Neuronal stem cell (in vitro differentiated cells): ENCODE data around the gene IQCF2.

ENCODE experiments used
- DNase-seq: peaks from one replicate; pipeline ENCODE4 v3.0.0-alpha.2; 2013; ENCODE audit warnings: low spot score
- H2AFZ ChIP-seq: one replicate; pipeline ENCODE4 v1.6.1; 2013; ENCODE audit warnings: mild to moderate bottlenecking, low read length, inconsistent platforms
- H2AK5ac ChIP-seq: 2 replicates; pipeline ENCODE4 v1.6.1; 2013; ENCODE audit warnings: low read depth, mild to moderate bottlenecking, inconsistent platforms, low read length, moderate library complexity, mixed read lengths
- H2BK120ac ChIP-seq: 2 replicates; pipeline ENCODE4 v1.6.1; 2013; ENCODE audit warnings: low read depth, mild to moderate bottlenecking, inconsistent platforms, low read length, moderate library complexity, mixed read lengths
- H2BK12ac ChIP-seq: one replicate; pipeline ENCODE4 v1.6.1; 2013; ENCODE audit warnings: low read length, inconsistent platforms
- H2BK15ac ChIP-seq: 2 replicates; pipeline ENCODE4 v1.6.1; 2013; ENCODE audit warnings: mild to moderate bottlenecking, low read length, inconsistent platforms, mixed read lengths
- H2BK5ac ChIP-seq: one replicate; pipeline ENCODE4 v1.6.1; 2013; ENCODE audit warnings: inconsistent platforms, mild to moderate bottlenecking, low read length, moderate library complexity
- H3K14ac ChIP-seq: one replicate; pipeline ENCODE4 v1.6.1; 2013; ENCODE audit warnings: low read length, inconsistent platforms
- H3K18ac ChIP-seq: 2 replicates; pipeline ENCODE4 v1.6.1; 2013; ENCODE audit warnings: low read length, inconsistent platforms
- H3K23ac ChIP-seq: 2 replicates; pipeline ENCODE4 v1.6.1; 2013; ENCODE audit warnings: low read depth, mild to moderate bottlenecking, mixed read lengths, low read length, inconsistent platforms; ENCODE audit not compliant: poor library complexity
- H3K27ac ChIP-seq: replicated peaks from 3 replicates; pipeline ENCODE4 v1.5.1; 2013; ENCODE audit warnings: low read length, inconsistent platforms
- H3K27me3 ChIP-seq, 3 experiments: 2 replicates each; pipeline ENCODE4 v1.6.1; 2013; ENCODE audit warnings: low read length in 3 of 3, mild to moderate bottlenecking in 2 of 3, inconsistent platforms in 1 of 3, low read depth in 1 of 3, mixed read lengths in 1 of 3, moderate library complexity in 1 of 3; ENCODE audit not compliant: control insufficient read depth in 3 of 3, insufficient read depth in 3 of 3
- H3K36me3 ChIP-seq, 2 donors: replicated peaks in 1 of 2; 2 replicates each; pipeline ENCODE4 v1.6.1; 2013; ENCODE audit warnings: low read length in 2 of 2; ENCODE audit not compliant: control insufficient read depth in 2 of 2, insufficient read depth in 2 of 2
- H3K4ac ChIP-seq: 2 replicates; pipeline ENCODE4 v1.6.1; 2013; ENCODE audit warnings: inconsistent platforms, mild to moderate bottlenecking, low read length, moderate library complexity
- H3K4me1 ChIP-seq, 2 donors: 1 replicate in 1 of 2; 2 replicates in 1 of 2; pipeline ENCODE4 v1.6.1; 2013; ENCODE audit warnings: low read length in 2 of 2, low read depth in 1 of 2; ENCODE audit not compliant: control insufficient read depth in 2 of 2, insufficient read depth in 1 of 2
- H3K4me2 ChIP-seq: one replicate; pipeline ENCODE4 v1.6.1; 2013; ENCODE audit warnings: mild to moderate bottlenecking, low read length, inconsistent platforms; ENCODE audit not compliant: insufficient read depth, poor library complexity, severe bottlenecking
- H3K4me3 ChIP-seq, 2 donors: 2 replicates each; pipeline ENCODE4 v1.5.1; 2013; ENCODE audit warnings: low read length in 2 of 2, mild to moderate bottlenecking in 2 of 2, inconsistent platforms in 1 of 2, moderate library complexity in 1 of 2
- H3K79me1 ChIP-seq: one replicate; pipeline ENCODE4 v1.6.1; 2013; ENCODE audit warnings: low read depth, mild to moderate bottlenecking, inconsistent platforms, low read length, moderate library complexity
- H3K9ac ChIP-seq: one replicate; pipeline ENCODE4 v1.6.1; 2013; ENCODE audit warnings: mild to moderate bottlenecking, low read depth, low read length, inconsistent platforms; ENCODE audit not compliant: poor library complexity
- H3K9me3 ChIP-seq, 2 donors: replicated peaks in 1 of 2; 2 replicates each; pipeline versions ENCODE3 to v1.6.1; 2013; ENCODE audit warnings: low read length in 2 of 2, mild to moderate bottlenecking in 2 of 2, inconsistent platforms in 1 of 2, low read depth in 1 of 2, mixed read lengths in 1 of 2, moderate library complexity in 1 of 2; ENCODE audit not compliant: control insufficient read depth in 2 of 2, insufficient read depth in 1 of 2
- H4K8ac ChIP-seq: one replicate; pipeline ENCODE4 v1.6.1; 2013; ENCODE audit warnings: low read depth, mild to moderate bottlenecking, inconsistent platforms, low read length, moderate library complexity
- H4K91ac ChIP-seq: one replicate; pipeline ENCODE4 v1.6.1; 2013; ENCODE audit warnings: low read length, low read depth, mild to moderate bottlenecking, inconsistent platforms; ENCODE audit not compliant: poor library complexity
- WGBS, 2 donors: extraction: QIAGEN DNeasy Blood & Tissue Kit; methylation state at CpG; one replicate each; pipeline ENCODE4 v1.1.7; 2013; ENCODE audit warnings: missing lambda C conversion rate in 2 of 2, mixed read lengths in 1 of 2; ENCODE audit not compliant: insufficient read length in 2 of 2, insufficient replicate concordance in 1 of 2; ENCODE audit errors: extremely low coverage in 2 of 2; 5-methylcytosine and 5-hydroxymethylcytosine counted together

The IQCF2 gene

GRCh38 chr3:51874889-51875288, 13.5 kb downstream of the IQCF2 start:
- no peak for DNase-seq
- Histone ChIP-seq H3K79me1 (no peaks in the 10 kb centered on the region), H3K36me3 (no peaks in the 10 kb centered on the region), H3K14ac (no peak overlapping the region), H3K4me1 (peaks cover 0 to 2% of the 10 kb centered on the region in 2 donors), H3K27me3 (peaks cover 0 to 7% (median 0%) of the 10 kb centered on the region in 3 experiments), H3K9me3 (no peaks in the 10 kb centered on the region), H3K4me3 (no peak overlapping the region), H4K91ac (no peak overlapping the region), H3K18ac (no peak overlapping the region), H2BK12ac (no peak overlapping the region), H2AFZ (no peak overlapping the region), H3K4ac (no peak overlapping the region), H2BK15ac (no peak overlapping the region), H3K23ac (no peak overlapping the region), H3K27ac (no peak overlapping the region), H2BK5ac (no peak overlapping the region), H4K8ac (no peak overlapping the region), H3K4me2 (no peak overlapping the region), H3K9ac (no peak overlapping the region), H2BK120ac (no peak overlapping the region), H2AK5ac (no peak overlapping the region)
- WGBS, 2 donors: no CpG with 5 or more reads among the region's 4 CpGs

- no peaks in the 10 kb centered on the region for H3K79me1 ChIP-seq
- peaks cover 0 to 2% of the 10 kb centered on the region in 2 donors for H3K4me1 ChIP-seq
- no peak within 1 kb of the TSS for H3K4me3 ChIP-seq
- no peak within 1 kb of the TSS for H2BK12ac ChIP-seq
- WGBS, 2 donors: no CpG with 5 or more reads among the region's 4 CpGs
- no peak for DNase-seq
- no peaks in the 10 kb centered on the region for H3K36me3 ChIP-seq
- H3K27me3 ChIP-seq: peaks cover 0 to 7% (median 0%) of the 10 kb centered on the region in 3 experiments
- no peak within 1 kb of the TSS for H2AK5ac ChIP-seq
- H3K4ac ChIP-seq: no peak within 1 kb of the TSS
- no peak within 1 kb of the TSS for H4K91ac ChIP-seq
- no peak within 1 kb of the TSS for H3K14ac ChIP-seq
- no peak within 1 kb of the TSS for H4K8ac ChIP-seq
- H3K4me2 ChIP-seq: no peak within 1 kb of the TSS
- no peak within 1 kb of the TSS for H3K9ac ChIP-seq
- no peak within 1 kb of the TSS for H3K23ac ChIP-seq
- no peak within 1 kb of the TSS for H2BK5ac ChIP-seq
- no peak within 1 kb of the TSS for H2BK120ac ChIP-seq
- H3K27ac ChIP-seq: no peak within 1 kb of the TSS
- H2BK15ac ChIP-seq: no peak within 1 kb of the TSS
- no peak within 1 kb of the TSS for H3K18ac ChIP-seq
- no peak within 1 kb of the TSS for H2AFZ ChIP-seq
- H3K9me3 ChIP-seq: no peaks in the 10 kb centered on the region
Measured at GRCh38 chr3:51875501-51875900, 14.1 kb downstream of the IQCF2 start, which contains the start of gene IQCF5. Gene IQCF5, minus strand, starts transcription at chr3:51875601. Its CDS starts 70 bp downstream, at chr3:51875531.

DNA sequence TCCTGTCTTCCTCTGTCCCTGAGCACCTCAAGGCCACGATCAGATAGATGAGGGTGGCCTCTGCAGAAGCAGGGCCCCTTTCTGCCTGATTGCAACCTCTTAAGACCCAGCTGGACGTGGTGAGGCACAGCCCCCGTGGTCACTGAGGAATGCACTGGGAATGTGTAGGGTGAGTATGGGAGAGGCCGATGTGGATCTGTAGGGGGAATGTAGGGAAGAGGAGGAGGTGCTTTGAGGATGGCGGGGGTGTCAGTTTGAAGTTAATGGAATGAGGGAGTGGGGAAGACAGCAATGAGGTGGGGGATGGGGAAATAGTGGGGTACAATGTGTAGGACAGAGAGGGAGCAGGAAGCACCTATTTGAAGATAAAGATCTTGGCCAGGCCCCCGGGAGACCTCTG, 14.8 kb downstream of the IQCF2 start:
- no peak overlapping the region for H2BK15ac ChIP-seq
- H2AK5ac ChIP-seq: no peak overlapping the region
- H3K9me3 ChIP-seq: no peaks in the 10 kb centered on the region
- H2BK12ac ChIP-seq: no peak overlapping the region
- no peak overlapping the region for H3K4me3 ChIP-seq
- no peak overlapping the region for H3K9ac ChIP-seq
- H3K79me1 ChIP-seq: no peaks in the 10 kb centered on the region
- WGBS, 2 donors: 100% methylated on average over 1 of the region's 6 CpGs; no CpG with 5 or more reads in 1 of the 2 donors
- H3K4me2 ChIP-seq: no peak overlapping the region
- peaks cover 0 to 2% of the 10 kb centered on the region in 2 donors for H3K4me1 ChIP-seq
- H4K91ac ChIP-seq: no peak overlapping the region
- H3K27me3 ChIP-seq: peaks cover 0 to 7% (median 0%) of the 10 kb centered on the region in 3 experiments
- no peak overlapping the region for H4K8ac ChIP-seq
- H2BK120ac ChIP-seq: no peak overlapping the region
- no peak overlapping the region for H2BK5ac ChIP-seq
- H3K23ac ChIP-seq: no peak overlapping the region
- DNase-seq: no peak
- H3K18ac ChIP-seq: no peak overlapping the region
- no peak overlapping the region for H3K14ac ChIP-seq
- no peak overlapping the region for H3K4ac ChIP-seq
- H3K36me3 ChIP-seq: no peaks in the 10 kb centered on the region
- no peak overlapping the region for H2AFZ ChIP-seq
- no peak overlapping the region for H3K27ac ChIP-seq

DNA sequence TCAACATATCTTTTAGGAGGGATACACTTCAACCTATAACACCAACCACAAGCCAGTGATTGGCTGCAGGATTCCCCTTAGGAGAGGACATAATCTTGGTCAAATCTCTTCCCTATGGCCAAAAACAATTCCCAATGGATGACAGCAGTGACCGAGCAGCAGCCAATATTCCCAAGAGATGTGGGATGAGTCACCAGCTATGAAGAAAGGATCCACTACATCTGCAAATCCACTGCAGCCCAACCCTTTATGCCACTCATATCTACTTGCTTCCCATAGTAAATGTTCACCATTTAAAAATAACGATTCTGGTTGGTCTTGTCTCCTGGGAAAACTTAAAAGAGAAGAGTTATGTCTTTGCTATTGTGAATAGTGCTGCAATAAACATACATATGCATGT, 18.5 kb downstream of the IQCF2 start:
- no peak overlapping the region for H3K4me2 ChIP-seq
- no peak overlapping the region for H3K9ac ChIP-seq
- H2BK15ac ChIP-seq: no peak overlapping the region
- H4K91ac ChIP-seq: no peak overlapping the region
- no peak overlapping the region for H3K18ac ChIP-seq
- H3K14ac ChIP-seq: no peak overlapping the region
- no peak overlapping the region for H3K27ac ChIP-seq
- H2AK5ac ChIP-seq: no peak overlapping the region
- H2AFZ ChIP-seq: no peak overlapping the region
- no peak overlapping the region for H2BK5ac ChIP-seq
- no peak overlapping the region for H3K23ac ChIP-seq
- no peaks in the 10 kb centered on the region for H3K9me3 ChIP-seq
- H3K36me3 ChIP-seq: no peaks in the 10 kb centered on the region
- H4K8ac ChIP-seq: no peak overlapping the region
- H2BK120ac ChIP-seq: no peak overlapping the region
- peaks cover 0 to 1% (median 0%) of the 10 kb centered on the region in 3 experiments for H3K27me3 ChIP-seq
- H3K4me3 ChIP-seq: no peak overlapping the region
- WGBS, 2 donors: no CpG with 5 or more reads among the region's 2 CpGs
- no peak for DNase-seq
- H3K4me1 ChIP-seq: peaks cover 0 to 2% of the 10 kb centered on the region in 2 donors
- no peak overlapping the region for H2BK12ac ChIP-seq
- no peak overlapping the region for H3K4ac ChIP-seq
- H3K79me1 ChIP-seq: no peaks in the 10 kb centered on the region
